MM.1S (cell line): ENCODE results near the gene GGNBP2.
A peak's percentile ranks its signal among the peaks of the same experiment; 100 is the strongest.

ENCODE experiments used
- DNase-seq: peaks from one replicate; pipeline ENCODE4 v3.0.0-alpha.2; 2015
- H2AFZ ChIP-seq: fragments of 300-600 bp; sonication (generic); 2 replicates; pipeline ENCODE4 v1.6.0; 2016; ENCODE audit warnings: antibody characterized with exemption, low read length
- H3F3A ChIP-seq: fragments of 300-600 bp; sonication (generic); 2 replicates; pipeline ENCODE4 v1.6.1; 2016; ENCODE audit warnings: mild to moderate bottlenecking, antibody characterized with exemption, low read length, moderate library complexity, mixed read lengths; ENCODE audit not compliant: insufficient read depth
- H3K27ac ChIP-seq: fragments of 300-600 bp; sonication (generic); 2 replicates; pipeline ENCODE4 v1.5.1; 2016; ENCODE audit warnings: mild to moderate bottlenecking, low read length
- H3K27me3 ChIP-seq: fragments of 300-600 bp; sonication (generic); replicated peaks from 2 replicates; pipeline ENCODE4 v1.6.0; 2016; ENCODE audit warnings: low read length; ENCODE audit not compliant: insufficient read depth
- H3K36me3 ChIP-seq: fragments of 300-600 bp; sonication (generic); replicated peaks from 2 replicates; pipeline ENCODE4 v1.6.1; 2016; ENCODE audit warnings: mild to moderate bottlenecking, low read length, mixed read lengths; ENCODE audit not compliant: insufficient read depth
- H3K4me1 ChIP-seq: fragments of 300-600 bp; sonication (generic); 2 replicates; pipeline ENCODE4 v1.6.1; 2016; ENCODE audit warnings: low read length, mixed read lengths
- H3K4me2 ChIP-seq: fragments of 300-600 bp; sonication (generic); 2 replicates; pipeline ENCODE4 v1.6.0; 2016; ENCODE audit warnings: low read depth, low read length
- H3K4me3 ChIP-seq: fragments of 300-600 bp; sonication (generic); 2 replicates; pipeline ENCODE4 v1.5.1; 2016; ENCODE audit warnings: low read length, mixed read lengths
- H3K79me2 ChIP-seq: fragments of 300-600 bp; sonication (generic); 2 replicates; pipeline ENCODE4 v1.6.1; 2016; ENCODE audit warnings: mixed run types, low read length, mixed read lengths
- H3K9ac ChIP-seq: fragments of 300-600 bp; sonication (generic); 2 replicates; pipeline ENCODE4 v1.6.1; 2016; ENCODE audit warnings: low read length, mixed read lengths
- H3K9me2 ChIP-seq: fragments of 300-600 bp; sonication (generic); replicated peaks from 2 replicates; pipeline ENCODE4 v1.6.1; 2016; ENCODE audit warnings: mild to moderate bottlenecking, low read length, mixed read lengths; ENCODE audit not compliant: insufficient read depth
- H3K9me3 ChIP-seq: fragments of 300-600 bp; sonication (generic); replicated peaks from 2 replicates; pipeline ENCODE4 v1.6.1; 2016; ENCODE audit warnings: mild to moderate bottlenecking, low read length, mixed read lengths; ENCODE audit not compliant: insufficient read depth
- H4K20me1 ChIP-seq: fragments of 300-600 bp; sonication (generic); 2 replicates; pipeline ENCODE4 v1.6.1; 2016; ENCODE audit warnings: mild to moderate bottlenecking, low read length, moderate library complexity, mixed read lengths; ENCODE audit not compliant: insufficient read depth
- CTCF ChIP-seq: fragments of 300-600 bp; sonication (generic); IDR thresholded peaks from 2 replicates; pipeline ENCODE4 v1.5.1; 2016; ENCODE audit warnings: antibody characterized with exemption, low read length, mixed read lengths
- EZH2 ChIP-seq: fragments of 300-600 bp; sonication (generic); optimal IDR thresholded peaks from 2 replicates; pipeline ENCODE3; 2017; ENCODE audit warnings: low read depth, mild to moderate bottlenecking, antibody characterized with exemption, low read length, mixed read lengths
- EZH2phosphoT487 ChIP-seq: fragments of 300-600 bp; sonication (generic); IDR thresholded peaks from 2 replicates; pipeline ENCODE4 v1.6.1; 2018; ENCODE audit warnings: antibody characterized with exemption, low read length

Gene GGNBP2

GRCh38 chr17:36515837-36516236, 28.9 kb upstream of the GGNBP2 start:
- no peaks in the 10 kb centered on the region for H3K9me2 ChIP-seq
- no peak overlapping the region for H3K4me3 ChIP-seq
- H3K9ac ChIP-seq: no peak overlapping the region
- no peak overlapping the region for H3K4me2 ChIP-seq
- H2AFZ ChIP-seq: no peak overlapping the region
- no peaks in the 10 kb centered on the region for H3K79me2 ChIP-seq
- no peak for DNase-seq
- no peaks in the 10 kb centered on the region for H3K36me3 ChIP-seq
- H3K4me1 ChIP-seq: no peaks in the 10 kb centered on the region
- no peaks in the 10 kb centered on the region for H4K20me1 ChIP-seq
- no peak for TF ChIP-seq EZH2
- TF ChIP-seq CTCF: no peak
- no peak for TF ChIP-seq EZH2phosphoT487
- no peak overlapping the region for H3K27ac ChIP-seq
- no peaks in the 10 kb centered on the region for H3F3A ChIP-seq
- H3K27me3 ChIP-seq: no peaks in the 10 kb centered on the region
- no peaks in the 10 kb centered on the region for H3K9me3 ChIP-seq

- H3K27me3 ChIP-seq: no peaks in the 10 kb centered on the region
- peaks cover 21% of the 10 kb centered on the region for H3K4me1 ChIP-seq
- no peak for DNase-seq
- no peaks in the 10 kb centered on the region for H4K20me1 ChIP-seq
- no peak overlapping the region for H3K4me3 ChIP-seq
- H3F3A ChIP-seq: peaks cover 11% of the 10 kb centered on the region
- no peak overlapping the region for H3K27ac ChIP-seq
- no peaks in the 10 kb centered on the region for H3K9me2 ChIP-seq
- peaks cover 4% of the 10 kb centered on the region; the same call in 1 of the 2 replicates for H3K79me2 ChIP-seq
- no peak for TF ChIP-seq EZH2
- no peak for TF ChIP-seq CTCF
- TF ChIP-seq EZH2phosphoT487: no peak
- no peak overlapping the region for H3K4me2 ChIP-seq
- no peak overlapping the region for H3K9ac ChIP-seq
- H3K36me3 ChIP-seq: peaks cover 24% of the 10 kb centered on the region
- H3K9me3 ChIP-seq: no peaks in the 10 kb centered on the region
- no peak overlapping the region for H2AFZ ChIP-seq
These were observed 21.6 kb upstream of the GGNBP2 start for GRCh38 chr17:36523113-36523512.

DNA sequence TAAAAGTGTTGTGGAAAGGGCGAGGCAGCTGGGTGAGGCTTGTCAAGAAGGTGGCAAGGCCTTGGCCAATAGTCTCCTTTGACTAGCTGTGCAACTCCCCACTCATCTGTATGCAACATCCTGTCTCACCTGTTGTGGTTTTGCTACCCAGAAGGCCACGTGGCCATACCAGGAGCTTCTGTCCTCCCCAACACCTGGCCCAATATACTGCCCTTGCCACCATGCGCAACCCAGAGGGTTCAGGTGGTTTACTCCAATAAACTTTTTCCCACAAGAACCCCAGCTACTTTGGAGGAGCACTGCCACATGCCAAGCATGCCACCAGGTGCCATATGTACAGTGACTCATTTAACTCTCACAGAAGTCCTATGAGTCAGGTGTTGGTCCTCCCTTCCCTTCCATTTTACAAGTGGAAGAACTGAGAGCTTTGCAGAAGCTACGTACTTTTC, 20.3 kb upstream of the GGNBP2 start:
- H3K79me2 ChIP-seq: peaks cover 4% of the 10 kb centered on the region; the same call in 1 of the 2 replicates
- no peaks in the 10 kb centered on the region for H3K9me3 ChIP-seq
- no peaks in the 10 kb centered on the region for H3K27me3 ChIP-seq
- peak; percentile 73 for DNase-seq
- no peaks in the 10 kb centered on the region for H4K20me1 ChIP-seq
- TF ChIP-seq CTCF: no peak
- TF ChIP-seq EZH2phosphoT487: no peak
- no peak for TF ChIP-seq EZH2
- no peak overlapping the region for H3K9ac ChIP-seq
- no peaks in the 10 kb centered on the region for H3K9me2 ChIP-seq
- H3K27ac ChIP-seq: peak overlapping the region; percentile 60; the same call in 1 of the 2 replicates
- no peak overlapping the region for H3K4me3 ChIP-seq
- H3K4me2 ChIP-seq: no peak overlapping the region; the same call in 1 of the 2 replicates
- no peak overlapping the region for H2AFZ ChIP-seq
- H3K4me1 ChIP-seq: peaks cover 21% of the 10 kb centered on the region
- peaks cover 27% of the 10 kb centered on the region for H3K36me3 ChIP-seq
- peaks cover 11% of the 10 kb centered on the region for H3F3A ChIP-seq
